Endothelial cell of umbilical vein (primary cell): ENCODE results near the gene PON2. TPM values are rescaled to one million over a fixed set of nuclear protein-coding genes. Genes with fewer than 3 reads are reported as not detected.

Experiments used
- BruUV-seq: library from RNA; stranded (reverse); fragments of 400-500 nt; replicated peaks from 2 replicates; lab custom pipeline; 2021; lab: Mats Ljungman, UMichigan
- CTCF ChIA-PET: fragments of 300-600, 350-600 bp; sonication (Branson Sonifier 250); formaldehyde crosslinking; loops from one replicate; lab custom pipeline; 2021; ENCODE audit warnings: antibody characterized with exemption, inconsistent platforms; lab: Charles Lee
- POLR2A ChIA-PET: fragments of 300-600, 350-600 bp; sonication (Branson Sonifier 250); formaldehyde crosslinking; loops from one replicate; lab custom pipeline; 2021; ENCODE audit warnings: antibody characterized with exemption, inconsistent platforms; lab: Charles Lee
- DNase-seq: peaks from one replicate; pipeline ENCODE4 v3.0.0-alpha.2; 2011; ENCODE audit warnings: low read depth, low spot score
- FAIRE-seq: peaks from 2 replicates; lab custom pipeline; 2011; peaks lifted over from hg19 to GRCh38; lab: Jason Lieb, UNC
- H2AFZ ChIP-seq: 2 replicates; pipeline ENCODE4 v1.6.0; 2012; ENCODE audit warnings: low read depth, low read length, control low read depth, inconsistent platforms
- H3K27ac ChIP-seq: 2 replicates; pipeline ENCODE4 v1.5.1; 2011; ENCODE audit warnings: low read depth, mild to moderate bottlenecking, control low read depth, low read length, moderate library complexity; ENCODE audit not compliant: insufficient read depth
- H3K27me3 ChIP-seq, 2 experiments: 2 replicates each; pipeline versions ENCODE4 v1.6.0 to v1.6.1; 2011; ENCODE audit warnings: low read length in 2 of 2, mixed read lengths in 1 of 2; ENCODE audit not compliant: control insufficient read depth in 2 of 2, insufficient read depth in 2 of 2
- H3K36me3 ChIP-seq, 2 experiments: 2 replicates in 1 of 2; 3 replicates in 1 of 2; pipeline ENCODE4 v1.5.1; 2011; ENCODE audit warnings: low read length in 2 of 2, mild to moderate bottlenecking in 1 of 2, moderate library complexity in 1 of 2; ENCODE audit not compliant: control insufficient read depth in 2 of 2, insufficient read depth in 2 of 2; ENCODE audit errors: extremely low read depth in 1 of 2
- H3K4me1 ChIP-seq: 3 replicates; pipeline ENCODE4 v1.5.1; 2011; ENCODE audit warnings: mild to moderate bottlenecking, low read length; ENCODE audit not compliant: control insufficient read depth, insufficient read depth; ENCODE audit errors: extremely low read depth
- H3K4me2 ChIP-seq: 2 replicates; pipeline ENCODE4 v1.6.1; 2011; ENCODE audit warnings: low read length, control low read depth, mixed read lengths; ENCODE audit not compliant: insufficient read depth
- H3K4me3 ChIP-seq, 3 experiments: fragments of 200-600 bp in 1 of 3; sonication (generic), shearing (Covaris generic) in 1 of 3; replicated peaks in 1 of 3; 2 replicates each; pipeline ENCODE4 v1.5.1; 2011 to 2016; ENCODE audit warnings: control low read depth in 3 of 3, low read length in 3 of 3, mild to moderate bottlenecking in 2 of 3, inconsistent platforms in 1 of 3, low read depth in 1 of 3, moderate library complexity in 1 of 3; ENCODE audit not compliant: insufficient read depth in 1 of 3
- H3K79me2 ChIP-seq: 2 replicates; pipeline ENCODE4 v1.6.0; 2012; ENCODE audit warnings: low read length, inconsistent platforms; ENCODE audit not compliant: control insufficient read depth, insufficient read depth
- H3K9ac ChIP-seq: replicated peaks from 2 replicates; pipeline ENCODE3; 2011; ENCODE audit warnings: low read length, control low read depth; ENCODE audit not compliant: insufficient read depth; ENCODE audit errors: extremely low read depth
- H3K9me1 ChIP-seq: replicated peaks from 3 replicates; pipeline ENCODE4 v1.6.0; 2011; ENCODE audit warnings: mild to moderate bottlenecking, low read length; ENCODE audit not compliant: control insufficient read depth, insufficient read depth; ENCODE audit errors: extremely low read depth
- H3K9me3 ChIP-seq: replicated peaks from 2 replicates; pipeline ENCODE4 v1.5.1; 2012; ENCODE audit warnings: low read length, inconsistent platforms; ENCODE audit not compliant: control insufficient read depth, insufficient read depth
- H4K20me1 ChIP-seq: replicated peaks from 2 replicates; pipeline ENCODE3; 2011; ENCODE audit warnings: mild to moderate bottlenecking, low read length; ENCODE audit not compliant: control insufficient read depth, insufficient read depth; ENCODE audit errors: extremely low read depth
- EZH2 ChIP-seq: IDR thresholded peaks from 2 replicates; pipeline ENCODE4 v1.6.1; 2012; ENCODE audit warnings: borderline replicate concordance, low read depth, mild to moderate bottlenecking, moderate library complexity, low read length, inconsistent platforms; ENCODE audit not compliant: severe bottlenecking
- FOS ChIP-seq: IDR thresholded peaks from 2 replicates; pipeline ENCODE4 v1.6.1; 2011; ENCODE audit warnings: mild to moderate bottlenecking, low read length, moderate library complexity, borderline replicate concordance; ENCODE audit not compliant: insufficient read depth
- GATA2 ChIP-seq: IDR thresholded peaks from 2 replicates; pipeline ENCODE4 v1.7.0; 2011; ENCODE audit warnings: low read depth, mild to moderate bottlenecking, moderate library complexity, mixed read lengths, low read length; ENCODE audit not compliant: insufficient read length, insufficient read depth
- JUN ChIP-seq: IDR thresholded peaks from 2 replicates; pipeline ENCODE4 v1.6.1; 2011; ENCODE audit warnings: borderline replicate concordance, low read depth; ENCODE audit not compliant: insufficient read length, insufficient read depth
- MYC ChIP-seq: IDR thresholded peaks from one replicate; pipeline ENCODE4 v1.6.1; 2011; ENCODE audit warnings: mild to moderate bottlenecking, low read depth, low read length
- POLR2A ChIP-seq: IDR thresholded peaks from 2 replicates; pipeline ENCODE4 v1.6.1; 2012; ENCODE audit warnings: low read depth, mild to moderate bottlenecking, control low read depth, low read length
- POLR2AphosphoS5 ChIP-seq: IDR thresholded peaks from 2 replicates; pipeline ENCODE4 v1.6.1; 2012; ENCODE audit warnings: low read depth, mild to moderate bottlenecking, control low read depth, low read length, moderate library complexity; ENCODE audit not compliant: insufficient read depth
- dilution Hi-C: fragments of 300-500 bp; cut with MboI; formaldehyde crosslinking; loops from one replicate; pipeline ENCODE4 v1.15.0; 2019; ENCODE audit warnings: low sequenced_read_pairs; ENCODE audit not compliant: extremely low pct_ligation_motif_present
- intact Hi-C: fragments of 100-400 bp; cut with micrococcal nuclease; formaldehyde crosslinking; loops from one replicate; pipeline ENCODE4 v1.10.0; 2022
- polyA plus RNA-seq, 4 experiments: library from polyadenylated mRNA; depleted of rRNA in 3 of 4; stranded (reverse) in 3 of 4; unstranded in 1 of 4; fragments of >200 nt; gene quantifications; 2 replicates each; pipeline versions ENCODE4 v1.2.1 to v1.2.3, GENCODE V29; 2011 to 2012; ENCODE audit warnings: missing spikeins in 1 of 4
- total RNA-seq: library from RNA; stranded (reverse); gene quantifications from 2 replicates; pipeline ENCODE4 v1.2.3, GENCODE V29; 2021
- TF ChIP-seq, protein P1 (sequence below), 2 donors: IDR thresholded peaks; 1 replicate in 1 of 2; 2 replicates in 1 of 2; pipeline ENCODE4 v1.5.1; 2011; ENCODE audit warnings: low read length in 2 of 2, mild to moderate bottlenecking in 2 of 2, moderate library complexity in 2 of 2, control low read depth in 1 of 2, inconsistent platforms in 1 of 2, low read depth in 1 of 2; ENCODE audit not compliant: insufficient read depth in 1 of 2; ENCODE audit errors: extremely low read depth in 1 of 2
- TF ChIP-seq, protein P2 (sequence below): IDR thresholded peaks from 2 replicates; pipeline ENCODE4 v1.6.1; 2011; ENCODE audit not compliant: insufficient read depth, insufficient read length

PON2 gene
- total and polyA plus RNA-seq, 2 donors (not counting 3 experiments of a cell fraction or from before 2014, with no cell fraction given): 110 to 125 TPM

DNA sequence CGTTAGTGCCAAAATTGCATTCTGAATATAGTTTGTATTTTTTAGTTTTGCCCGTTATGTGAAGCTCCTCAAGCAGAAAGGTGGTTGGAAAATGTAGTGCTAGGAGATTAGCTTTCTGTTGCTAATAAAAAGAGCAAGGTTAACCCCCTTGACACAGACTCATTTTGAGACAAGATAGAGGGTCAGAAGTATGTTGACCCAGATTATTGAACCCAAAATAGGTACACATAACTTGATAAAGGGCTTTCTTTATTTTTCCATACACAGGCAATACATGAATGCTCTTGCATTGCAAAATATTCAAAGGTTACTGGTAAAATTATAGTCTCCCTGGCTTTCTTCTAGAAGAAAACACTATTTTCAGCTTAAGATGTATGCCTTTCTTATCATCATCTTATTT, 10.0 kb upstream of the PON2 start:
- POLR2A ChIA-PET: no interaction called here
- DNase-seq (no peak), FAIRE-seq (no peak)
- TF ChIP-seq POLR2A (no peak), GATA2 (no peak), EZH2 (no peak), FOS (no peak), JUN (no peak), POLR2AphosphoS5 (no peak), MYC (no peak)
- TF ChIP-seq, protein P1, sequence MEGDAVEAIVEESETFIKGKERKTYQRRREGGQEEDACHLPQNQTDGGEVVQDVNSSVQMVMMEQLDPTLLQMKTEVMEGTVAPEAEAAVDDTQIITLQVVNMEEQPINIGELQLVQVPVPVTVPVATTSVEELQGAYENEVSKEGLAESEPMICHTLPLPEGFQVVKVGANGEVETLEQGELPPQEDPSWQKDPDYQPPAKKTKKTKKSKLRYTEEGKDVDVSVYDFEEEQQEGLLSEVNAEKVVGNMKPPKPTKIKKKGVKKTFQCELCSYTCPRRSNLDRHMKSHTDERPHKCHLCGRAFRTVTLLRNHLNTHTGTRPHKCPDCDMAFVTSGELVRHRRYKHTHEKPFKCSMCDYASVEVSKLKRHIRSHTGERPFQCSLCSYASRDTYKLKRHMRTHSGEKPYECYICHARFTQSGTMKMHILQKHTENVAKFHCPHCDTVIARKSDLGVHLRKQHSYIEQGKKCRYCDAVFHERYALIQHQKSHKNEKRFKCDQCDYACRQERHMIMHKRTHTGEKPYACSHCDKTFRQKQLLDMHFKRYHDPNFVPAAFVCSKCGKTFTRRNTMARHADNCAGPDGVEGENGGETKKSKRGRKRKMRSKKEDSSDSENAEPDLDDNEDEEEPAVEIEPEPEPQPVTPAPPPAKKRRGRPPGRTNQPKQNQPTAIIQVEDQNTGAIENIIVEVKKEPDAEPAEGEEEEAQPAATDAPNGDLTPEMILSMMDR (IDR thresholded peaks at IDR 0.05; ENCODE audit: extremely low read depth in 1 of 2, insufficient read depth in 1 of 2, low read depth in 1 of 2, low read length in 2 of 2): no peak
- TF ChIP-seq, protein P2, sequence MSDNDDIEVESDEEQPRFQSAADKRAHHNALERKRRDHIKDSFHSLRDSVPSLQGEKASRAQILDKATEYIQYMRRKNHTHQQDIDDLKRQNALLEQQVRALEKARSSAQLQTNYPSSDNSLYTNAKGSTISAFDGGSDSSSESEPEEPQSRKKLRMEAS: no peak
- BruUV-seq: no TSS peak
- intact Hi-C loops (no loop called here), dilution Hi-C loops (no loop called here)
- Histone ChIP-seq H3K27me3 (no peaks in the 10 kb centered on the region), H3K27ac (no peak overlapping the region), H3K4me1 (no peaks in the 10 kb centered on the region), H3K9me3 (no peaks in the 10 kb centered on the region), H3K9me1 (no peaks in the 10 kb centered on the region), H3K79me2 (no peaks in the 10 kb centered on the region), H2AFZ (no peak overlapping the region), H3K36me3 (no peaks in the 10 kb centered on the region), H3K9ac (no peak overlapping the region), H4K20me1 (no peaks in the 10 kb centered on the region), H3K4me3 (no peak overlapping the region), H3K4me2 (no peak overlapping the region)
- CTCF ChIA-PET: interaction anchor here (1.2 to 1.7 kb wide), 3 partner anchors 10 to 32 kb away, joined by 3 to 6 read pairs (median 4); partner anchors contain the start of gene PON2
